ENCODE data around the gene DDC.

- TF ChIP-seq, protein P1, sequence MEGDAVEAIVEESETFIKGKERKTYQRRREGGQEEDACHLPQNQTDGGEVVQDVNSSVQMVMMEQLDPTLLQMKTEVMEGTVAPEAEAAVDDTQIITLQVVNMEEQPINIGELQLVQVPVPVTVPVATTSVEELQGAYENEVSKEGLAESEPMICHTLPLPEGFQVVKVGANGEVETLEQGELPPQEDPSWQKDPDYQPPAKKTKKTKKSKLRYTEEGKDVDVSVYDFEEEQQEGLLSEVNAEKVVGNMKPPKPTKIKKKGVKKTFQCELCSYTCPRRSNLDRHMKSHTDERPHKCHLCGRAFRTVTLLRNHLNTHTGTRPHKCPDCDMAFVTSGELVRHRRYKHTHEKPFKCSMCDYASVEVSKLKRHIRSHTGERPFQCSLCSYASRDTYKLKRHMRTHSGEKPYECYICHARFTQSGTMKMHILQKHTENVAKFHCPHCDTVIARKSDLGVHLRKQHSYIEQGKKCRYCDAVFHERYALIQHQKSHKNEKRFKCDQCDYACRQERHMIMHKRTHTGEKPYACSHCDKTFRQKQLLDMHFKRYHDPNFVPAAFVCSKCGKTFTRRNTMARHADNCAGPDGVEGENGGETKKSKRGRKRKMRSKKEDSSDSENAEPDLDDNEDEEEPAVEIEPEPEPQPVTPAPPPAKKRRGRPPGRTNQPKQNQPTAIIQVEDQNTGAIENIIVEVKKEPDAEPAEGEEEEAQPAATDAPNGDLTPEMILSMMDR (IDR thresholded peaks at IDR 0.05 in 8 of 11, conservative IDR thresholded peaks at IDR 0.05 in 3 of 11), result no peak
- TF ChIP-seq POLR2A (IDR thresholded peaks at IDR 0.05), result no peak
- no peak for TF ChIP-seq POLR2AphosphoS5 (IDR thresholded peaks at IDR 0.05)
Measured at GRCh38 chr7:50431316-50431715, 133.9 kb downstream of the DDC start.
